HepG2 (cell line): Measurements from ENCODE around the gene PARD3. TPM values are rescaled to one million over a fixed set of nuclear protein-coding genes. Genes with fewer than 3 reads are reported as not detected.

Experiments
- ATAC-seq: fragments of 200-7000 bp; cut with Tn5 transposase; 3 replicates; pipeline ENCODE4 v1.9.1; 2020; ENCODE audit warnings: mild to moderate bottlenecking, moderate library complexity
- BruUV-seq: library from RNA; stranded (reverse); fragments of 400-500 nt; replicated peaks from 2 replicates; lab custom pipeline; 2021; lab: Mats Ljungman, UMichigan
- CTCF ChIA-PET: fragments of 300-600 bp; formaldehyde crosslinking; extraction: SDS; loops from one replicate; lab custom pipeline; 2021; ENCODE audit warnings: low total read pairs, inconsistent platforms, low intra/inter-chr PET ratio; lab: Yijun Ruan, JAX
- POLR2A ChIA-PET: fragments of 350-600 bp; sonication (Branson Sonifier 250); formaldehyde crosslinking; loops from one replicate; lab custom pipeline; 2020; ENCODE audit warnings: antibody characterized with exemption, inconsistent platforms; lab: Yijun Ruan, JAX
- DNase-seq: peaks from one replicate; pipeline ENCODE4 v3.0.0-alpha.2; 2015; ENCODE audit warnings: low spot score
- FAIRE-seq: peaks from 3 replicates; lab custom pipeline; 2011; peaks lifted over from hg19 to GRCh38; lab: Jason Lieb, UNC
- H2AFZ ChIP-seq: one replicate; pipeline ENCODE4 v1.6.1; 2011; ENCODE audit warnings: low read length, inconsistent platforms
- H3K27ac ChIP-seq: fragments of 300-600 bp; 3 replicates; pipeline ENCODE4 v1.8.0; 2011; ENCODE audit warnings: mixed run types, mild to moderate bottlenecking, mixed read lengths, low read length, inconsistent platforms; ENCODE audit not compliant: insufficient read depth; ENCODE audit errors: extremely low read length
- H3K27me3 ChIP-seq, 2 experiments: fragments of 200-600 bp in 1 of 2; 2 replicates in 1 of 2; 3 replicates in 1 of 2; pipeline versions ENCODE4 v1.6.0 to v1.8.0; 2011; ENCODE audit warnings: low read length in 2 of 2, mild to moderate bottlenecking in 2 of 2, moderate library complexity in 2 of 2, inconsistent platforms in 1 of 2; ENCODE audit not compliant: insufficient read depth in 2 of 2, control insufficient read depth in 1 of 2
- H3K36me3 ChIP-seq, 2 experiments: fragments of 200-600 bp in 1 of 2; replicated peaks in 1 of 2; 2 replicates in 1 of 2; 3 replicates in 1 of 2; pipeline versions ENCODE4 v1.5.1 to v1.8.0; 2011; ENCODE audit warnings: low read length in 2 of 2, inconsistent platforms in 1 of 2; ENCODE audit not compliant: insufficient read depth in 2 of 2, control insufficient read depth in 1 of 2
- H3K4me1 ChIP-seq: 2 replicates; pipeline ENCODE4 v1.5.1; 2012; ENCODE audit warnings: low read length, inconsistent platforms; ENCODE audit not compliant: insufficient read depth
- H3K4me2 ChIP-seq: 2 replicates; pipeline ENCODE4 v1.6.0; 2011; ENCODE audit warnings: low read depth, low read length, inconsistent platforms
- H3K4me3 ChIP-seq, 3 experiments: fragments of 200-600 bp in 1 of 3; sonication (generic), shearing (Covaris generic) in 1 of 3; replicated peaks in 1 of 3; 2 replicates each; pipeline ENCODE4 v1.5.1; 2011 to 2016; ENCODE audit warnings: low read length in 3 of 3, inconsistent platforms in 2 of 3, low read depth in 2 of 3, mild to moderate bottlenecking in 2 of 3, control low read depth in 1 of 3, mixed read lengths in 1 of 3; ENCODE audit not compliant: insufficient read depth in 1 of 3
- H3K79me2 ChIP-seq: one replicate; pipeline ENCODE4 v1.6.1; 2011; ENCODE audit warnings: low read length, inconsistent platforms; ENCODE audit not compliant: insufficient read depth
- H3K9ac ChIP-seq: 2 replicates; pipeline ENCODE4 v1.6.0; 2011; ENCODE audit warnings: mild to moderate bottlenecking, low read depth, low read length, inconsistent platforms; ENCODE audit not compliant: insufficient read depth
- H3K9me3 ChIP-seq: 2 replicates; pipeline ENCODE4 v1.5.1; 2012; ENCODE audit warnings: mild to moderate bottlenecking, low read length
- H4K20me1 ChIP-seq: 2 replicates; pipeline ENCODE4 v1.6.0; 2011; ENCODE audit warnings: inconsistent platforms, mild to moderate bottlenecking, low read length, moderate library complexity; ENCODE audit not compliant: insufficient read depth
- ARID5B ChIP-seq: IDR thresholded peaks from 2 replicates; pipeline ENCODE4 v1.4.0; 2020; ENCODE audit warnings: mild to moderate bottlenecking, missing genetic modification reagents
- CEBPB ChIP-seq: IDR thresholded peaks from 2 replicates; pipeline ENCODE4 v1.6.1; 2011; ENCODE audit warnings: low read depth, low read length, improper control_type of control experiment, borderline replicate concordance
- CEBPG ChIP-seq: IDR thresholded peaks from 2 replicates; pipeline ENCODE4 v1.6.1; 2016
- CENPT ChIP-seq: sonication (generic); formaldehyde crosslinking; IDR thresholded peaks from 2 replicates; pipeline ENCODE4 v1.8.0; 2022; ENCODE audit warnings: low read depth, mild to moderate bottlenecking, moderate library complexity, missing genetic modification reagents
- FOXA3 ChIP-seq: IDR thresholded peaks from 2 replicates; pipeline ENCODE4 v1.6.1; 2016; ENCODE audit warnings: missing genetic modification reagents, missing compliant biosample characterization
- GATAD2A ChIP-seq: IDR thresholded peaks from 2 replicates; pipeline ENCODE4 v1.6.1; 2016
- LCORL ChIP-seq, 2 experiments: fragments of 450-650 bp in 1 of 2; sonication (generic) in 1 of 2; formaldehyde crosslinking in 1 of 2; IDR thresholded peaks; 2 replicates each; pipeline versions ENCODE4 v1.5.0 to v1.6.1; 2017 to 2020; ENCODE audit warnings: antibody characterized with exemption in 1 of 2, missing genetic modification reagents in 1 of 2
- MED1 ChIP-seq: sonication (generic); formaldehyde crosslinking; IDR thresholded peaks from 2 replicates; pipeline ENCODE4 v1.4.0; 2020; ENCODE audit warnings: missing genetic modification reagents
- PHB2 ChIP-seq: fragments of 450-650 bp; IDR thresholded peaks from 2 replicates; pipeline ENCODE4 v1.6.1; 2018; ENCODE audit not compliant: partially characterized antibody
- RARA ChIP-seq: IDR thresholded peaks from 2 replicates; pipeline ENCODE4 v1.6.1; 2016; ENCODE audit warnings: missing genetic modification reagents, missing compliant biosample characterization
- SALL1 ChIP-seq: sonication (generic); formaldehyde crosslinking; IDR thresholded peaks from 2 replicates; pipeline ENCODE4 v1.8.0; 2022; ENCODE audit warnings: mild to moderate bottlenecking, missing genetic modification reagents
- SMC3 ChIP-seq: IDR thresholded peaks from 2 replicates; pipeline ENCODE4 v1.6.1; 2011; ENCODE audit warnings: low read length, improper control_type of control experiment
- ZNF121 ChIP-seq: sonication (generic); formaldehyde crosslinking; IDR thresholded peaks from 2 replicates; pipeline ENCODE4 v1.5.0; 2020; ENCODE audit warnings: mild to moderate bottlenecking, missing genetic modification reagents
- ZNF362 ChIP-seq: sonication (generic); formaldehyde crosslinking; IDR thresholded peaks from 2 replicates; pipeline ENCODE4 v1.4.0; 2020; ENCODE audit warnings: missing genetic modification reagents, mild to moderate bottlenecking, borderline replicate concordance
- ZNF644 ChIP-seq: IDR thresholded peaks from 2 replicates; pipeline ENCODE4 v1.6.1; 2016; ENCODE audit warnings: low read depth
- WGBS: methylation state at CpG from one replicate; pipeline ENCODE4 v1.1.6; 2017; ENCODE audit warnings: low lambda C conversion rate; 5-methylcytosine and 5-hydroxymethylcytosine counted together
- in situ Hi-C: cut with HindIII; loops from 2 replicates; pipeline ENCODE4 v1.10.0; 2017; ENCODE audit warnings: low pct_unique_long_range_greater_than_20kb; ENCODE audit not compliant: extremely low pct_ligation_motif_present
- intact Hi-C: fragments of 100-400 bp; cut with micrococcal nuclease; formaldehyde crosslinking; loops from one replicate; pipeline ENCODE4 v1.10.0; 2022; ENCODE audit not compliant: unreplicated experiment
- polyA plus RNA-seq, 8 experiments: library from polyadenylated mRNA; depleted of rRNA in 3 of 8; stranded (reverse) in 7 of 8; unstranded in 1 of 8; fragments of >200 nt; fragmentation: Illumina TruSeq in 4 of 8; extraction: Trizol in 4 of 8; gene quantifications; 2 replicates each; pipeline versions ENCODE4 v1.2.1 to v1.2.3, GENCODE V29; 2011 to 2016; ENCODE audit warnings: low read depth in 4 of 8, missing spikeins in 1 of 8, mixed read lengths in 1 of 8; ENCODE audit not compliant: insufficient read depth in 1 of 8
- total RNA-seq, 5 experiments: library from RNA; depleted of rRNA; stranded (reverse); fragments of >200 nt; fragmentation: Illumina TruSeq; extraction: Trizol; gene quantifications; 2 replicates each; pipeline ENCODE4 v1.2.3, GENCODE V29; 2016; ENCODE audit warnings: low read depth in 1 of 5
- TF ChIP-seq, protein P1 (sequence below): sonication (generic); formaldehyde crosslinking; IDR thresholded peaks from 2 replicates; pipeline ENCODE4 v1.4.0; 2020; ENCODE audit warnings: missing genetic modification reagents, borderline replicate concordance
- TF ChIP-seq, protein P2 (sequence below): sonication (generic); formaldehyde crosslinking; IDR thresholded peaks from 2 replicates; pipeline ENCODE4 v1.4.0; 2020; ENCODE audit warnings: missing genetic modification reagents

PARD3 gene
- total and polyA plus RNA-seq, 2 of the 13 experiments (the other 11 are each of a cell fraction or from before 2014, with no cell fraction given): 40.9 to 60.0 TPM

- ChIA-PET POLR2A (interaction anchor here (1.6 kb wide), 1 partner anchor 9 kb away, joined by 12 read pairs; no protein-coding TSS in a partner anchor), CTCF (no interaction called here)
- peak; percentile 51 for FAIRE-seq
- WGBS: 12% methylated on average over 4 of the region's 4 CpGs
- H3K9me3 ChIP-seq: no peaks in the 10 kb centered on the region
- H3K4me2 ChIP-seq: peak overlapping the region; percentile 41; the same call in 1 of the 2 replicates
- in situ Hi-C loops (no loop called here), intact Hi-C loops (loop anchor here (2.0 kb wide), 1 partner anchor 17 kb away; no protein-coding TSS in a partner anchor)
- no peak overlapping the region for H3K9ac ChIP-seq
- no peak overlapping the region for H3K4me3 ChIP-seq
- ATAC-seq: peak; percentile 93
- H3K4me1 ChIP-seq: peaks cover 52% of the 10 kb centered on the region
- H3K27me3 ChIP-seq: no peaks in the 10 kb centered on the region
- no peaks in the 10 kb centered on the region for H3K36me3 ChIP-seq
- H4K20me1 ChIP-seq: peaks cover 13% of the 10 kb centered on the region
- DNase-seq: peak; percentile 71
- H3K79me2 ChIP-seq: peaks cover 81% of the 10 kb centered on the region
- peak overlapping the region; percentile 39 for H3K27ac ChIP-seq
- BruUV-seq: no TSS peak
- no peak overlapping the region for H2AFZ ChIP-seq
- TF ChIP-seq, protein P1, sequence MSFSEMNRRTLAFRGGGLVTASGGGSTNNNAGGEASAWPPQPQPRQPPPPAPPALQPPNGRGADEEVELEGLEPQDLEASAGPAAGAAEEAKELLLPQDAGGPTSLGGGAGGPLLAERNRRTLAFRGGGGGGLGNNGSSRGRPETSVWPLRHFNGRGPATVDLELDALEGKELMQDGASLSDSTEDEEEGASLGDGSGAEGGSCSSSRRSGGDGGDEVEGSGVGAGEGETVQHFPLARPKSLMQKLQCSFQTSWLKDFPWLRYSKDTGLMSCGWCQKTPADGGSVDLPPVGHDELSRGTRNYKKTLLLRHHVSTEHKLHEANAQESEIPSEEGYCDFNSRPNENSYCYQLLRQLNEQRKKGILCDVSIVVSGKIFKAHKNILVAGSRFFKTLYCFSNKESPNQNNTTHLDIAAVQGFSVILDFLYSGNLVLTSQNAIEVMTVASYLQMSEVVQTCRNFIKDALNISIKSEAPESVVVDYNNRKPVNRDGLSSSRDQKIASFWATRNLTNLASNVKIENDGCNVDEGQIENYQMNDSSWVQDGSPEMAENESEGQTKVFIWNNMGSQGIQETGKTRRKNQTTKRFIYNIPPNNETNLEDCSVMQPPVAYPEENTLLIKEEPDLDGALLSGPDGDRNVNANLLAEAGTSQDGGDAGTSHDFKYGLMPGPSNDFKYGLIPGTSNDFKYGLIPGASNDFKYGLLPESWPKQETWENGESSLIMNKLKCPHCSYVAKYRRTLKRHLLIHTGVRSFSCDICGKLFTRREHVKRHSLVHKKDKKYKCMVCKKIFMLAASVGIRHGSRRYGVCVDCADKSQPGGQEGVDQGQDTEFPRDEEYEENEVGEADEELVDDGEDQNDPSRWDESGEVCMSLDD (CRISPR knock-in tag): no peak
- TF ChIP-seq GATAD2A (CRISPR knock-in tag) (peak; percentile 55), RARA (CRISPR knock-in tag) (peak; percentile 64), SMC3 (peak; percentile 18; the same call in 1 of the 2 replicates), CENPT (CRISPR knock-in tag) (no peak), FOXA3 (peak; percentile 18; the same call in 1 of the 2 replicates), MED1 (CRISPR knock-in tag) (0 out of 2 replicates have a peak, but pooled peaks have one; percentile 21), CEBPG (peak; percentile 87), ARID5B (CRISPR knock-in tag) (peak; percentile 67; the same call in 1 of the 2 replicates), ZNF121 (CRISPR knock-in tag) (peak; percentile 94), ZNF362 (CRISPR knock-in tag) (peak; percentile 78; the same call in 1 of the 2 replicates), ZNF644 (0 out of 2 replicates have a peak, but pooled peaks have one; percentile 10), LCORL (IDR thresholded peaks at IDR 0.05) (no peak), LCORL (CRISPR knock-in tag; IDR thresholded peaks at IDR 0.05) (no peak), CEBPB (peak; percentile 85), PHB2 (no peak), SALL1 (peak; percentile 53)
- TF ChIP-seq, protein P2, sequence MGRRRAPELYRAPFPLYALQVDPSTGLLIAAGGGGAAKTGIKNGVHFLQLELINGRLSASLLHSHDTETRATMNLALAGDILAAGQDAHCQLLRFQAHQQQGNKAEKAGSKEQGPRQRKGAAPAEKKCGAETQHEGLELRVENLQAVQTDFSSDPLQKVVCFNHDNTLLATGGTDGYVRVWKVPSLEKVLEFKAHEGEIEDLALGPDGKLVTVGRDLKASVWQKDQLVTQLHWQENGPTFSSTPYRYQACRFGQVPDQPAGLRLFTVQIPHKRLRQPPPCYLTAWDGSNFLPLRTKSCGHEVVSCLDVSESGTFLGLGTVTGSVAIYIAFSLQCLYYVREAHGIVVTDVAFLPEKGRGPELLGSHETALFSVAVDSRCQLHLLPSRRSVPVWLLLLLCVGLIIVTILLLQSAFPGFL (CRISPR knock-in tag): no peak
Observed at GRCh38 chr10:34746094-34746493, 69.0 kb downstream of the PARD3 start.
